Activated CD4-positive, alpha-beta T cell treated with anti-CD3 and anti-CD28 coated beads, Interleukin-2, amount 50 U/mL, for 1 hour (primary cell): ENCODE results near the gene AQR.
"Not testable (repeated sequence)": the region's sequence is repeated elsewhere in the genome, so short reads cannot be mapped to it uniquely, and the experiment has no call there.

Experiments
- DNase-seq: peaks from one replicate; pipeline ENCODE4 v3.0.0-alpha.2; 2020

AQR gene

GRCh38 chr15:34952481-34952880, 17.1 kb downstream of the AQR start:
- DNase-seq, result no peak

- DNase-seq, result no peak
Observed at GRCh38 chr15:34951993-34952392, 17.5 kb downstream of the AQR start.

- DNase-seq, result no peak
Observed at GRCh38 chr15:34944936-34945335, 24.6 kb downstream of the AQR start.

GRCh38 chr15:34943711-34944110, 25.8 kb downstream of the AQR start:
- DNase-seq, result no peak

- not testable (repeated sequence) for DNase-seq
Observed at GRCh38 chr15:34943264-34943663, 26.3 kb downstream of the AQR start.

- DNase-seq, result no peak
Observed at GRCh38 chr15:34942363-34942762, 27.2 kb downstream of the AQR start.

- DNase-seq, result no peak
Observed at GRCh38 chr15:34941831-34942230, 27.7 kb downstream of the AQR start.

GRCh38 chr15:34941185-34941698, 28.3 kb downstream of the AQR start:
- DNase-seq, result no peak

- DNase-seq, result no peak
Observed at GRCh38 chr15:34933432-34933975, 36.0 kb downstream of the AQR start.

GRCh38 chr15:34928349-34928748, 41.2 kb downstream of the AQR start:
- DNase-seq, result not testable (repeated sequence)

- DNase-seq, result no peak
Observed at GRCh38 chr15:34927726-34928125, 41.8 kb downstream of the AQR start.

GRCh38 chr15:34914317-34914716, 55.2 kb downstream of the AQR start:
- no peak for DNase-seq

GRCh38 chr15:34905047-34905446, 64.5 kb downstream of the AQR start:
- no peak for DNase-seq

- no peak for DNase-seq
Observed at GRCh38 chr15:34904527-34904926, 65.0 kb downstream of the AQR start.

- no peak for DNase-seq
Observed at GRCh38 chr15:34900748-34901147, 68.8 kb downstream of the AQR start.

GRCh38 chr15:34896183-34896582, 73.4 kb downstream of the AQR start:
- DNase-seq, result no peak

GRCh38 chr15:34893967-34894366, 75.6 kb downstream of the AQR start:
- no peak for DNase-seq

GRCh38 chr15:34892963-34893591, 76.5 kb downstream of the AQR start:
- DNase-seq, result no peak

- DNase-seq, result no peak
Observed at GRCh38 chr15:34890424-34890823, 79.1 kb downstream of the AQR start.

- DNase-seq, result no peak
Observed at GRCh38 chr15:34889476-34889875, 80.1 kb downstream of the AQR start.

- DNase-seq, result no peak
Observed at GRCh38 chr15:34886134-34886533, 83.4 kb downstream of the AQR start.

- no peak for DNase-seq
Observed at GRCh38 chr15:34883633-34884032, 85.9 kb downstream of the AQR start.

- no peak for DNase-seq
Observed at GRCh38 chr15:34883042-34883441, 86.5 kb downstream of the AQR start.

- DNase-seq, result no peak
Observed at GRCh38 chr15:34879107-34879506, 90.4 kb downstream of the AQR start.

- no peak for DNase-seq
Observed at GRCh38 chr15:34876640-34877039, 92.9 kb downstream of the AQR start.
